OCI-LY3 (cell line): ENCODE results near the gene DVL3.

ENCODE experiments used
- H2AFZ ChIP-seq: fragments of 200-600, 300-600 bp; shearing (Covaris generic); 2 replicates; pipeline ENCODE4 v1.6.0; 2014; ENCODE audit warnings: antibody characterized with exemption, low read depth, low read length
- H3K27ac ChIP-seq: fragments of 200-600, 300-600 bp; sonication (generic); 2 replicates; pipeline ENCODE4 v1.5.1; 2014; ENCODE audit warnings: mild to moderate bottlenecking, low read length, moderate library complexity, mixed read lengths
- H3K27me3 ChIP-seq: fragments of 200-600, 300-600 bp; sonication (generic); 2 replicates; pipeline ENCODE4 v1.6.1; 2014; ENCODE audit warnings: low read depth, low read length, mixed read lengths
- H3K36me3 ChIP-seq: fragments of 200-600, 300-600 bp; sonication (generic); replicated peaks from 2 replicates; pipeline ENCODE3; 2014; ENCODE audit warnings: low read depth, low read length, mixed read lengths
- H3K4me1 ChIP-seq: fragments of 300-600, 200-600 bp; sonication (generic); 2 replicates; pipeline ENCODE4 v1.6.1; 2014; ENCODE audit warnings: low read length, mixed read lengths
- H3K4me2 ChIP-seq: fragments of 200-600, 300-600 bp; sonication (generic); 2 replicates; pipeline ENCODE4 v1.6.1; 2014; ENCODE audit warnings: low read length, mixed read lengths
- H3K4me3 ChIP-seq: fragments of 300-600, 200-600 bp; sonication (generic); 2 replicates; pipeline ENCODE4 v1.5.1; 2014; ENCODE audit warnings: antibody characterized with exemption, mild to moderate bottlenecking, low read length, moderate library complexity
- H3K79me2 ChIP-seq: fragments of 300-600, 200-600 bp; shearing (Covaris generic); 2 replicates; pipeline ENCODE4 v1.6.1; 2014; ENCODE audit warnings: mild to moderate bottlenecking, low read length, mixed read lengths
- H3K9ac ChIP-seq: fragments of 300-600, 200-600 bp; shearing (Covaris generic); 2 replicates; pipeline ENCODE4 v1.6.0; 2014; ENCODE audit warnings: mild to moderate bottlenecking, low read length, moderate library complexity
- H3K9me3 ChIP-seq: fragments of 200-600, 300-600 bp; shearing (Covaris generic); 2 replicates; pipeline ENCODE4 v1.6.1; 2014; ENCODE audit warnings: low read length, mixed read lengths; ENCODE audit not compliant: insufficient read depth
- H4K20me1 ChIP-seq: fragments of 200-600, 300-600 bp; sonication (generic); 2 replicates; pipeline ENCODE4 v1.6.1; 2016; ENCODE audit warnings: low read length, mixed read lengths; ENCODE audit not compliant: insufficient read depth
- CTCF ChIP-seq: fragments of 200-600, 300-600 bp; sonication (generic); IDR thresholded peaks from 2 replicates; pipeline ENCODE4 v1.5.1; 2014; ENCODE audit warnings: antibody characterized with exemption, low read length, low read depth
- EZH2phosphoT487 ChIP-seq: fragments of 200-600 bp; shearing (Covaris generic); IDR thresholded peaks from 2 replicates; pipeline ENCODE4 v1.6.1; 2018; ENCODE audit warnings: antibody characterized with exemption, mixed run types, low read depth

Gene DVL3

GRCh38 chr3:184180165-184180564, 25.0 kb downstream of the DVL3 start:
- H3K27ac ChIP-seq, result no peak overlapping the region
- no peak overlapping the region for H3K9ac ChIP-seq

GRCh38 chr3:184181596-184181995, 26.4 kb downstream of the DVL3 start:
- TF ChIP-seq CTCF (no peak), EZH2phosphoT487 (no peak)
- Histone ChIP-seq H3K4me2 (no peak overlapping the region), H3K27me3 (no peaks in the 10 kb centered on the region), H3K4me3 (no peak overlapping the region), H3K9me3 (no peaks in the 10 kb centered on the region), H3K27ac (no peak overlapping the region), H3K4me1 (peaks cover 17% of the 10 kb centered on the region), H3K79me2 (peaks cover 13% of the 10 kb centered on the region), H4K20me1 (no peaks in the 10 kb centered on the region; the same call in 1 of the 2 replicates), H2AFZ (no peak overlapping the region), H3K36me3 (peaks cover 51% of the 10 kb centered on the region), H3K9ac (no peak overlapping the region)

More at GRCh38 chr3:184180165-184180564, 25.0 kb downstream of the DVL3 start:
- Histone ChIP-seq H3K4me3 (no peak overlapping the region), H3K79me2 (peaks cover 21% of the 10 kb centered on the region), H3K9me3 (no peaks in the 10 kb centered on the region), H3K27me3 (no peaks in the 10 kb centered on the region), H2AFZ (no peak overlapping the region), H3K4me1 (peaks cover 23% of the 10 kb centered on the region), H3K36me3 (peaks cover 51% of the 10 kb centered on the region), H3K4me2 (no peak overlapping the region), H4K20me1 (no peaks in the 10 kb centered on the region)
- no peak for TF ChIP-seq CTCF
- no peak for TF ChIP-seq EZH2phosphoT487

GRCh38 chr3:184183679-184184078, 28.5 kb downstream of the DVL3 start:
- no peak overlapping the region for H3K9ac ChIP-seq
- no peak overlapping the region for H2AFZ ChIP-seq
- H3K27me3 ChIP-seq, result no peaks in the 10 kb centered on the region
- no peak overlapping the region for H3K4me3 ChIP-seq
- no peaks in the 10 kb centered on the region for H3K9me3 ChIP-seq
- peaks cover 26% of the 10 kb centered on the region for H3K79me2 ChIP-seq
- TF ChIP-seq EZH2phosphoT487 (no peak), CTCF (no peak)
- H3K4me1 ChIP-seq, result peaks cover 16% of the 10 kb centered on the region
- no peak overlapping the region for H3K4me2 ChIP-seq
- H3K27ac ChIP-seq, result no peak overlapping the region
- H3K36me3 ChIP-seq, result peaks cover 44% of the 10 kb centered on the region
- H4K20me1 ChIP-seq, result peaks cover 9% of the 10 kb centered on the region

- H3K27ac ChIP-seq, result no peak overlapping the region; the same call in 1 of the 2 replicates
These were observed 29.5 kb downstream of the DVL3 start for GRCh38 chr3:184184546-184185230.

More at GRCh38 chr3:184184546-184185230, 29.5 kb downstream of the DVL3 start:
- Histone ChIP-seq H3K36me3 (peaks cover 46% of the 10 kb centered on the region), H3K79me2 (peaks cover 31% of the 10 kb centered on the region), H3K9ac (peak overlapping the region; percentile 77), H4K20me1 (peaks cover 9% of the 10 kb centered on the region), H3K27me3 (no peaks in the 10 kb centered on the region), H3K4me3 (peak overlapping the region; percentile 76), H3K4me2 (peak overlapping the region; percentile 84), H3K9me3 (no peaks in the 10 kb centered on the region), H2AFZ (0 out of 2 replicates have a peak overlapping the region, but pooled peaks have one; percentile 22), H3K4me1 (peaks cover 16% of the 10 kb centered on the region)
- TF ChIP-seq CTCF (no peak), EZH2phosphoT487 (no peak)
